Measurements from ENCODE around the gene HBA1.

The HBA1 gene

DNA sequence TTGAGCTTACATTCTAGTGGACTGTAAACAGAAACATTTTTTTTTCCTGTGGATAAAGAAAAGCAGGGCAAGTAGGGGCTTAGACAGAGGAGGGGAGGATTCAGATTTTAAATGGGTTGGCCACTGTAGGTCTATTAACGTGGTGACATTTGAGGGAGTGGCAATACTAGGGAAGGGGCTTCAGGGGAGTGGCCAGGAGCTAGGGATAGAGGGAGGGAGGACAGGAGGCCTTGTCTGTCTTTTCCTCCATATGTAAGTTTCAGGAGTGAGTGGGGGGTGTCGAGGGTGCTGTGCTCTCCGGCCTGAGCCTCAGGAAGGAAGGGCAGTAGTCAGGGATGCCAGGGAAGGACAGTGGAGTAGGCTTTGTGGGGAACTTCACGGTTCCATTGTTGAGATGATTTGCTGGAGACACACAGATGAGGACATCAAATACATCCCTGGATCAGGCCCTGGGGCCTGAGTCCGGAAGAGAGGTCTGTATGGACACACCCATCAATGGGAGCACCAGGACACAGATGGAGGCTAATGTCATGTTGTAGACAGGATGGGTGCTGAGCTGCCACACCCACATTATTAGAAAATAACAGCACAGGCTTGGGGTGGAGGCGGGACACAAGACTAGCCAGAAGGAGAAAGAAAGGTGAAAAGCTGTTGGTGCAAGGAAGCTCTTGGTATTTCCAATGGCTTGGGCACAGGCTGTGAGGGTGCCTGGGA, 17.2 kb upstream of the HBA1 start:
- TF ChIP-seq CEBPB (IDR thresholded peaks at IDR 0.05): no peak
- no peak for TF ChIP-seq TEAD4 (IDR thresholded peaks at IDR 0.05)
- no peak for TF ChIP-seq YY1 (IDR thresholded peaks at IDR 0.05; ENCODE audit: low read depth)
- TF ChIP-seq NFIC (IDR thresholded peaks at IDR 0.05): no peak
- no peak for TF ChIP-seq EGR1 (IDR thresholded peaks at IDR 0.05)
- TF ChIP-seq, protein P1, sequence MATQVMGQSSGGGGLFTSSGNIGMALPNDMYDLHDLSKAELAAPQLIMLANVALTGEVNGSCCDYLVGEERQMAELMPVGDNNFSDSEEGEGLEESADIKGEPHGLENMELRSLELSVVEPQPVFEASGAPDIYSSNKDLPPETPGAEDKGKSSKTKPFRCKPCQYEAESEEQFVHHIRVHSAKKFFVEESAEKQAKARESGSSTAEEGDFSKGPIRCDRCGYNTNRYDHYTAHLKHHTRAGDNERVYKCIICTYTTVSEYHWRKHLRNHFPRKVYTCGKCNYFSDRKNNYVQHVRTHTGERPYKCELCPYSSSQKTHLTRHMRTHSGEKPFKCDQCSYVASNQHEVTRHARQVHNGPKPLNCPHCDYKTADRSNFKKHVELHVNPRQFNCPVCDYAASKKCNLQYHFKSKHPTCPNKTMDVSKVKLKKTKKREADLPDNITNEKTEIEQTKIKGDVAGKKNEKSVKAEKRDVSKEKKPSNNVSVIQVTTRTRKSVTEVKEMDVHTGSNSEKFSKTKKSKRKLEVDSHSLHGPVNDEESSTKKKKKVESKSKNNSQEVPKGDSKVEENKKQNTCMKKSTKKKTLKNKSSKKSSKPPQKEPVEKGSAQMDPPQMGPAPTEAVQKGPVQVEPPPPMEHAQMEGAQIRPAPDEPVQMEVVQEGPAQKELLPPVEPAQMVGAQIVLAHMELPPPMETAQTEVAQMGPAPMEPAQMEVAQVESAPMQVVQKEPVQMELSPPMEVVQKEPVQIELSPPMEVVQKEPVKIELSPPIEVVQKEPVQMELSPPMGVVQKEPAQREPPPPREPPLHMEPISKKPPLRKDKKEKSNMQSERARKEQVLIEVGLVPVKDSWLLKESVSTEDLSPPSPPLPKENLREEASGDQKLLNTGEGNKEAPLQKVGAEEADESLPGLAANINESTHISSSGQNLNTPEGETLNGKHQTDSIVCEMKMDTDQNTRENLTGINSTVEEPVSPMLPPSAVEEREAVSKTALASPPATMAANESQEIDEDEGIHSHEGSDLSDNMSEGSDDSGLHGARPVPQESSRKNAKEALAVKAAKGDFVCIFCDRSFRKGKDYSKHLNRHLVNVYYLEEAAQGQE (IDR thresholded peaks at IDR 0.05; ENCODE audit: low read depth): no peak
- no peak for TF ChIP-seq ZBTB7A (IDR thresholded peaks at IDR 0.05; ENCODE audit: low read depth)
- no peak for TF ChIP-seq EP300 (IDR thresholded peaks at IDR 0.05; ENCODE audit: borderline replicate concordance)
- TF ChIP-seq, protein P2, sequence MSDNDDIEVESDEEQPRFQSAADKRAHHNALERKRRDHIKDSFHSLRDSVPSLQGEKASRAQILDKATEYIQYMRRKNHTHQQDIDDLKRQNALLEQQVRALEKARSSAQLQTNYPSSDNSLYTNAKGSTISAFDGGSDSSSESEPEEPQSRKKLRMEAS (IDR thresholded peaks at IDR 0.05): no peak
- no peak for TF ChIP-seq TAF1 (IDR thresholded peaks at IDR 0.05; ENCODE audit: low read depth)
- TF ChIP-seq RAD21 (IDR thresholded peaks at IDR 0.05; ENCODE audit: low read depth): no peak
- TF ChIP-seq TCF12 (IDR thresholded peaks at IDR 0.05; ENCODE audit: low read depth): no peak
- TF ChIP-seq CREB1 (IDR thresholded peaks at IDR 0.05; ENCODE audit: low read depth): no peak

DNA sequence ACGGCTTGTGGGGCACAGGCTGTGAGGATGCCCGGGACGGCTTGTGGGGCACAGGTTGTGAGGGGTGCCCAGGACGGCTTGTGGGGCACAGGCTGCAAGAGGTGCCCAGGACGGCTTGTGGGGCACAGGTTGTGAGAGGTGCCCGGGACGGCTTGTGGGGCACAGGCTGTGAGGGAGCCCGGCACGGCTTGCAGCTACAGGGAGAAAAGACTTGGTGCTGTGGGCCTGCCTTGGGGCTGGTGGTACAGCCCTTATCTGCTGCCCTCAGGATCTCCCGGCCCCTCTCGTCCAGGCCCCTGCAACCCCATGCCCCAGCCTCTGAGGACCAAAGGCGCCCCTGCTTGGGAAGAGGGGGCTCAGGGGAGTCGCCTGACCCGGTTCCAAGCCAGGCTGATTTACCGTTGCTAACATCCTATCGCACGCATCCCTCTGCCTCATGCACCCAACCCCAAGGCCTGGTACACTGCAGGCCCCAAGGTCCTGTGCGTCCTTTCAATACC, 15.7 kb upstream of the HBA1 start:
- no peak for TF ChIP-seq TCF12 (IDR thresholded peaks at IDR 0.05; ENCODE audit: low read depth)
- no peak for TF ChIP-seq TAF1 (IDR thresholded peaks at IDR 0.05; ENCODE audit: low read depth)
- no peak for TF ChIP-seq NFIC (IDR thresholded peaks at IDR 0.05)
- no peak for TF ChIP-seq CREB1 (IDR thresholded peaks at IDR 0.05; ENCODE audit: low read depth)

DNA sequence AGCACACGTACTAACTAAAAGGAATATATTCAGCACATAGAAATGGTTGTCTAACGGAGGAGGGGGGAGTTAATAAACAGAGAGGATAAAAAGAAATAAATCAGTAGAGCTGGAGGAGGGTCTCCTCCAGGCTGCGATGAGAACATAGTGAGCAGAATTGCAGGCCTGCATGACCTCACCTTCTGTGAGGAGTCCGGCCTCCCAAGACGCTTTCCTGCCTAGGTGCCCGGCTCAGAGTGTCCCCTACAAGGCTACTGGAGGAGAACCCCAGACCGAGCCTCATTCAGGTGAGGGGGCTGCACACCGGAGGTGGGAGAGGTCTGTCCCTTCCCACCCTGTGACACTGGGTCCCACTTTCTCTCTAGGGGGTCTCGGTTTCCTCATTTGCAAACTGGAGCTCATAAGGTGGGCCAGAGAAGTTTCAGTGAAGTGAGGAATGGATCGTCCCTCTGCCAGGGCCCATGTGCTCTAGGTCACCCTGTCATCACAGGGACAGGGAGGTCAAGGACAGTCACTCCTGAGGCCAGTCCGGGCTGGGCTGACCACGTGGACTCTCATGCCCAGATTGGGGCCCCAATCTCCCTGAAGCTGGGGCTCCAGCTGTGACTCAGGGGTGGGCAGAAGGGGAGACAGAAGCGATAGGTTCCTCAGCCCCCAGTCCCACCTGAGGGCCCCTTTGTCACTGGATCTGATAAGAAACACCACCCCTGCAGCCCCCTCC, 14.0 kb upstream of the HBA1 start:
- TF ChIP-seq CREB1 (IDR thresholded peaks at IDR 0.05; ENCODE audit: low read depth): no peak
- TF ChIP-seq, protein P3, sequence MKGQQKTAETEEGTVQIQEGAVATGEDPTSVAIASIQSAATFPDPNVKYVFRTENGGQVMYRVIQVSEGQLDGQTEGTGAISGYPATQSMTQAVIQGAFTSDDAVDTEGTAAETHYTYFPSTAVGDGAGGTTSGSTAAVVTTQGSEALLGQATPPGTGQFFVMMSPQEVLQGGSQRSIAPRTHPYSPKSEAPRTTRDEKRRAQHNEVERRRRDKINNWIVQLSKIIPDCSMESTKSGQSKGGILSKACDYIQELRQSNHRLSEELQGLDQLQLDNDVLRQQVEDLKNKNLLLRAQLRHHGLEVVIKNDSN (IDR thresholded peaks at IDR 0.05): no peak
- no peak for TF ChIP-seq TAF1 (IDR thresholded peaks at IDR 0.05; ENCODE audit: low read depth)
- no peak for TF ChIP-seq EGR1 (IDR thresholded peaks at IDR 0.05)
- TF ChIP-seq TEAD4 (IDR thresholded peaks at IDR 0.05): no peak
- no peak for TF ChIP-seq FOXM1 (IDR thresholded peaks at IDR 0.05; ENCODE audit: borderline replicate concordance, low read depth)
- TF ChIP-seq, protein P2 (IDR thresholded peaks at IDR 0.05): no peak
- no peak for TF ChIP-seq YY1 (IDR thresholded peaks at IDR 0.05; ENCODE audit: low read depth)
- TF ChIP-seq EP300 (IDR thresholded peaks at IDR 0.05; ENCODE audit: borderline replicate concordance): no peak
- no peak for TF ChIP-seq NFIC (IDR thresholded peaks at IDR 0.05)
- TF ChIP-seq TCF12 (IDR thresholded peaks at IDR 0.05; ENCODE audit: low read depth): no peak
- TF ChIP-seq, protein P1 (IDR thresholded peaks at IDR 0.05; ENCODE audit: low read depth): no peak
- no peak for TF ChIP-seq RAD21 (IDR thresholded peaks at IDR 0.05; ENCODE audit: low read depth)
- no peak for TF ChIP-seq ZBTB7A (IDR thresholded peaks at IDR 0.05; ENCODE audit: low read depth)
- TF ChIP-seq CEBPB (IDR thresholded peaks at IDR 0.05): no peak

DNA sequence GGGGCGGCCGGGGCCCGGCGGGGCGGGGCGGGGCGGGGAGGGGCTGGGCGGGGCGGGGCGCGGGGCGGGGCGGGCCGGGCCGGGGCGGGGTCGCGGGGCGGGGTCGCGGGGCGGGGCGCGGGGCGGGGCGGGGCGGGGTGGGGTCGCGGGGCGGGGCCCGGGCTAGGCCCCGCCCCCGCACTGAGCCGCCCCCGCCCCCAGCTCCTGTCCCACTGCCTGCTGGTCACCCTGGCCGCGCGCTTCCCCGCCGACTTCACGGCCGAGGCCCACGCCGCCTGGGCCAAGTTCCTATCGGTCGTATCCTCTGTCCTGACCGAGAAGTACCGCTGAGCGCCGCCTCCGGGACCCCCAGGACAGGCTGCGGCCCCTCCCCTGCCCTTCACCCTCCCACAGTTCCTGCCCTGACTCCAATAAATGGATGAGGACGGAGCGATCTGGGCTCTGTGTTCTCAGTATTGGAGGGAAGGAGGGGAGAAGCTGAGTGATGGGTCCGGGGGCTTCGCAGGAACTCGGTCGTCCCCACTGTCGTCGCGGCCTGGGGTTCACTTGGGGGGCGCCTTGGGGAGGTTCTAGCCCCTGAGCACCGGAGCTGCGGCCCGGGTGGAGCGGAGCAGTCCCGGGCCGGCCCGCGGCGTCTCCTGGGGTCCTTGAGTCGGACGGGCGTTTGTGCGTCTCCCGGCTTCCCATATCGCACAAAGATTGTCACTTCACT, 11.5 kb upstream of the HBA1 start:
- TF ChIP-seq, protein P1 (IDR thresholded peaks at IDR 0.05; ENCODE audit: low read depth): no peak
- TF ChIP-seq NFIC (IDR thresholded peaks at IDR 0.05) (no peak), CEBPB (IDR thresholded peaks at IDR 0.05) (no peak), ZBTB7A (IDR thresholded peaks at IDR 0.05; ENCODE audit: low read depth) (no peak), TEAD4 (IDR thresholded peaks at IDR 0.05) (no peak), YY1 (IDR thresholded peaks at IDR 0.05; ENCODE audit: low read depth) (no peak), RAD21 (IDR thresholded peaks at IDR 0.05; ENCODE audit: low read depth) (no peak), TAF1 (IDR thresholded peaks at IDR 0.05; ENCODE audit: low read depth) (no peak), EGR1 (IDR thresholded peaks at IDR 0.05) (no peak), EP300 (IDR thresholded peaks at IDR 0.05; ENCODE audit: borderline replicate concordance) (no peak), CREB1 (IDR thresholded peaks at IDR 0.05; ENCODE audit: low read depth) (no peak), FOXM1 (IDR thresholded peaks at IDR 0.05; ENCODE audit: borderline replicate concordance, low read depth) (no peak), TCF12 (IDR thresholded peaks at IDR 0.05; ENCODE audit: low read depth) (no peak)
- TF ChIP-seq, protein P2 (IDR thresholded peaks at IDR 0.05): no peak
- TF ChIP-seq, protein P3 (IDR thresholded peaks at IDR 0.05): no peak
